Mucosa of rectum (tissue), 2 donors: Measurements from ENCODE around the gene GALR2.

Experiments used
- H3K27ac ChIP-seq, 2 donors: one replicate each; pipeline ENCODE4 v1.7.0; 2013; ENCODE audit warnings: inconsistent platforms in 2 of 2, low read depth in 2 of 2, low read length in 2 of 2
- H3K27me3 ChIP-seq, 2 donors: one replicate each; pipeline ENCODE4 v1.7.0; 2013; ENCODE audit warnings: low read length in 2 of 2; ENCODE audit not compliant: control insufficient read depth in 2 of 2, insufficient read depth in 2 of 2
- H3K36me3 ChIP-seq, 2 donors: one replicate each; pipeline ENCODE4 v1.7.0; 2013; ENCODE audit warnings: low read length in 2 of 2; ENCODE audit not compliant: control insufficient read depth in 2 of 2, insufficient read depth in 2 of 2
- H3K4me1 ChIP-seq, 2 donors: one replicate each; pipeline ENCODE4 v1.7.0; 2013; ENCODE audit warnings: low read length in 2 of 2, mild to moderate bottlenecking in 1 of 2; ENCODE audit not compliant: control insufficient read depth in 2 of 2, insufficient read depth in 2 of 2
- H3K4me3 ChIP-seq, 2 donors: one replicate each; pipeline ENCODE4 v1.7.0; 2013; ENCODE audit warnings: low read length in 2 of 2
- H3K9ac ChIP-seq, 2 donors: one replicate each; pipeline ENCODE4 v1.7.0; 2013; ENCODE audit warnings: low read length in 2 of 2, low read depth in 1 of 2, mild to moderate bottlenecking in 1 of 2
- H3K9me3 ChIP-seq, 2 donors: one replicate each; pipeline ENCODE4 v1.7.0; 2013; ENCODE audit warnings: low read length in 2 of 2; ENCODE audit not compliant: control insufficient read depth in 2 of 2
- donor health status: healthy.
- donor health status: Normal muscosa, but diverticular disease.

GALR2 gene

DNA sequence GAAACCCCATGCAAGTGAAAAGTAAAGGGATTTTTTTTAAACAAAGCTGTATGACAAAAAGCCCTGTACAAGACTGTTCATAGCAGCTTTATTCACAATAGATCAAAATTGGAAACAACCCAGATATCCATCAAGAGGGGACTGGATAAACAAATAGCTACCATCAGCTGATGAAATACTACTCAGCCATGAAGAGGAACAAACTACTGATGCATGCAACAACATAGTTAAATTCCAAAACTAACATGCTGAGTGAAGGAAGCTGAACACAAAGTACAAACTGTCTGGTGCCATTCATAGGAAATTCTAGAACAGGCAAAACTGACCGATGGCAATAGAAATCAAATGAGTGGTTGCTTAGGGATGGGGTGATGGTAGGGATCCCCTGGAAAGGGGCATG, 51.3 kb downstream of the GALR2 start:
- Histone ChIP-seq H3K27me3 (no peaks in the 10 kb centered on the region), H3K4me1 (peaks cover 2 to 3% of the 10 kb centered on the region in 2 donors), H3K9me3 (no peaks in the 10 kb centered on the region), H3K27ac (no peak overlapping the region), H3K4me3 (no peak overlapping the region), H3K9ac (no peak overlapping the region), H3K36me3 (no peaks in the 10 kb centered on the region)
